GM18498 (cell line): ENCODE measurements around the gene CPB1.

Experiments
- ATAC-seq: cut with Tn5 transposase; IDR thresholded peaks from one replicate; pipeline ENCODE4 v1.9.1; 2021; ENCODE audit warnings: mild to moderate bottlenecking, moderate library complexity; ENCODE audit not compliant: unreplicated experiment

CPB1 gene

GRCh38 chr3:148829926-148830325 is 2.3 kb downstream of the CPB1 start:
- no peak for ATAC-seq

DNA sequence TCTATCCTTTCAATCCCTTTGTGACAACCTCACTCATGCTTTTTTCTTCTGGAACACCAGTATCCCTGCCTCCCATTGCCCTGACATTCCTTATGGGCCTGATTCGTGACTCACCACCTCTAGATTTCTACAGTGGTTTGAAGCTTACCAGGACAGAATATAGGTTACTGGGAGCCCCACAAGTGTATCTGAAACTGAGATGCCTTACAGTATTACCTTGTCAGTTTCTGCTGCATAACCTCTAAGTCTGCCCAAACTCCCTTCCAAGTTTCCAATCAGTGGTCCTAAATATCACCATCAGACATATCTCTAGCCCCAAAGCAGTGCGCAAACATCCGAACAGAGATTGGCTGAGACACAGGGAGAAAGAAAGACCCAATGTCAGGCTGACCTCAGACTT is 5.6 kb downstream of the CPB1 start:
- ATAC-seq: no peak

DNA sequence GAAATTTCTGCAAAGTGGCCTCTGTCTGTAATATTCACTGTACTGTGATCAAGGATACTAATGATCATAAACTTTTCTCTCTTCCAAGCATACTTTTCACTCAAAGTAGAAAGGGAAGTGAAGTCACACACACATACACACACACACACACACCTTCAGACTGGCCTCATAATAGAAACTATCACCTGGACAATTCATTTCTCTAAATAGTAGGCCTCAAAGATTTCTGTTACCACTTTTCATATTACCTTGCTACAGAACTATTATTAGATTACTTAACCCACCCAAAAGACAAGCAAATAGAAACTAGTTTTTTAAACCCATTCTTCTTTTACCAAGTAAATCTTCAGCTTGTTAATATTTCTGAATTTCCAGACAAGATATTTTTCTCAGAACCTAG is 12.2 kb downstream of the CPB1 start:
- peak; percentile 80 for ATAC-seq

DNA sequence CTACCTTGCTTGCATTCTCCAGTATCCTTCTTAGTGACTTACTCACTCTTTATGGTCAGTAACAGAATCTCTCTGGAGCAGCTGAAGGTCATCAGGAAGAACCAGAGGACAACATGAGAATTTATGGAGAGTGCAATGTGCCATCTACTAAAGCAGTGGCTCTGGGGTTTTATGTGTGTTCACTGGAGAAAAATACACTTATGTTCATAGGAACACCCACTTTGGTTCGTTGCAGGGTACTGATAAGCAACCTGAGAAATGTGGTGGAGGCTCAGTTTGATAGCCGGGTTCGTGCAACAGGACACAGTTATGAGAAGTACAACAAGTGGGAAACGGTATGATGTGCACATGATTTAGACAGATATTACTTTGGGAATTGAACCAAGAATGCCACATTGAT is 12.8 kb downstream of the CPB1 start:
- ATAC-seq: no peak

GRCh38 chr3:148845756-148846395 is 18.3 kb downstream of the CPB1 start:
- ATAC-seq: no peak

DNA sequence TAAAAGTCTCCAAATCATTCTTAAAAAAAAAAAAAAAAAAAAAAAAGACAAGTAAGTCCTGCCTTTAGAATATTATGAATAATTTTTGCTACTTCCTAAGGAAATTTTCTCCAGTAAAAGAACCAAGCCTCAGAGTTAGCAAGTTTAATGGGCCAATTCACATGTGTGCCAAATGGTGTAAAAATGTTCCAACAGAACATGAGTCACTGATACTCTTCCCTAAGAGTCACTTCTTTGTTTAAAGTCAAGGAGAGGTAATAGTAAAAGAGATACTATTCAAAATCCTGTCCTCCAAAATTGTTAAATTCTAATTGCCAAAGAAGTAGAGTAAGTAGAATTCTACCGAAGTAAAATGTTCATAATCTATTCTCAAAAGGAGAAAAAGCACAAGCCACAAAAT is 19.7 kb downstream of the CPB1 start:
- ATAC-seq: no peak

- no peak for ATAC-seq
Measured at GRCh38 chr3:148848410-148848809, 20.8 kb downstream of the CPB1 start.

DNA sequence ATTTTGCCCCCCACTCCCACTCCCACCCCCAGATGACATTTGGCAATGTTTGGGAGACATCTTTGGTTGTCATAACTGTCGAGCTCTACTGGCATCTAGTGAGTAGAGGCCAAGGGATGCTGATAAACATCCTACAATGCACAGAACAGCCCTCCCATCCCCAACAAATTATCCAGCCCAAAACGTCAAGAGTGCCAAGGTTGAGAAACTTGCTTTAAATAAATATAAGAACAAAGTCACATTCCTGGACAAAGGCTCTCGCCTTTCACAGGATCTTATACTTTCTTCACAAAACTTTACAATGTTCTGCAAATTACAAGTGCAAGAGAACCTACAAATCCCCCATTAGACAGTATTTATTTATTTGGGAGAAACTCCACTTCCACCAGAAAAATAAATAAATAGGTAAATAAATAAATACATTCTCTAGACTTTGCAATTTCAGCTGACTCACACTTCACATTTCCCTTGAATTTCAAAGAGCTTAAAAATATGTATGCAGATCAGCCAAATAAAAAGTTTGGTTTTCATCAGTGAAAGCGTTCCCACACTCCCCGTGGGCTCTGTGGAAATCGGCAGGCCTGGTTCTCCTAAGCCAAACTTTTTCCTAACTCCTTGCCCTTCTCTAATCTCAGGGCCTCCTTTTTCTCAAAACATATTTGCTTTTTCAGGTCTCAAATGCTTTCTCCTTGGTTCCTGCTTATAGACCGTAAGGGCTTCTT is 24.8 kb downstream of the CPB1 start:
- ATAC-seq: no peak

- ATAC-seq: no peak
Measured at GRCh38 chr3:148853076-148853475, 25.5 kb downstream of the CPB1 start.

- no peak for ATAC-seq
Measured at GRCh38 chr3:148854061-148854460, 26.4 kb downstream of the CPB1 start.

DNA sequence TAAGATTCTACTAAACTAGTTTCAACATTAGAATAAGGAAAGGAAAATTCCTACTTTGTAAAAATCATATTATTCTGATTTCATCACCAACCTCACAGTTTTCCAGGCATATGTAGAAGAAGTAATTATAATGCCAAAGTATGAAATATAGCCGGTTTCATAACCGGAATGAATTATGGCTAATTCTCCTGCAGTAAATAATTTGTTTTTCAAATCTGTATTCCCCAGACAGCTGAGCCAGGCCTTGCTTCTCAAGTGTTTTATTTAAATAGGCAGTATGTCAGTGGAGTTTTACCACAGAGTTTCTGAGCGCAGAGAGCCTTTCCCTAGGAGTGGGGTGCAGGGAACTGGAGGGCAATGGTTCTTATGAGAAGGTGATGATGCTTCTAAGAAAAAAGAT is 28.8 kb downstream of the CPB1 start:
- no peak for ATAC-seq

DNA sequence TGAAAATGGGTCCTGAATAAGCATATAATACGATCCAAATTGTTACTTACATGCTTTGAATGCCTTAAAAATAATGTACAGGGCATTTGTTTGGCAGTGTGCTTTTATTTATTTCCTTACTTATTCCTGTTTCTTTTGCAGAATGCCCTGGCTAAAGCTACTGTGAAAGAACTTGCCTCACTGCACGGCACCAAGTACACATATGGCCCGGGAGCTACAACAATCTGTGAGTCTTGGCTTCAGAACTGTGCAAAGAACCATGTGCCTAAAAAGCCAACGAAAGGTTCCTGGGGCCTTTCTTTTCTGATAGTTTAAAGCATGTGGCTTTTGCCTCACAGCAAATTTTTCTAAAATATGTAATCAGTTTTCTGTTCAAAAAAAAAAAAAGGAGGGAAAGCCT is 29.7 kb downstream of the CPB1 start:
- no peak for ATAC-seq

DNA sequence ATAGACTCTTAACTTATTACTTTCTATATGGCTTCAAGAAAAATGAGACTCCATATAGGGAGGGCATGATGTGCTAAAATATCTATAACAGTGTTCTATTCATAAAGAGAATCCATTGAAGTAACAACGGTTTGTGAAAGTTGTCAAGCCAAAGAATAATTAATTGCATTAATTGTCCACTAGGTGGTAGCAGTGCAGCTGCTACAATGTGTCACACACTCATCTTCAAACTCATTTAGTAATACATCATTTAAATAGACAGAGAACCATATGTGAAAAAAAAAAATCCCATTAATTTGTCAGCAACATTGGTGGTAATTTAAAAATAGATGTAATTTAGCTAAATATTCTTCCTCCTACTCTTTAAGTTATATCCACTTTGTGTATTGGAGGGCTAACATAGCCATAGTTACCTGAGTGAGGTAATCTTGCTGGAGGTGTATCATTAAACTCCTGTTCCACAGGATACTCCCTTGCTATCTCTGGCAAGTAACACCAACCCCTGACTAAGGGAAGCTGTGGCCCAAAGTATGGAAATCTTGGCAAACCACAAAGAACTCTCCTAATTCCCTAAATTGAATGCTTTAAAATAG is 33.8 kb downstream of the CPB1 start:
- ATAC-seq: peak; percentile 77

DNA sequence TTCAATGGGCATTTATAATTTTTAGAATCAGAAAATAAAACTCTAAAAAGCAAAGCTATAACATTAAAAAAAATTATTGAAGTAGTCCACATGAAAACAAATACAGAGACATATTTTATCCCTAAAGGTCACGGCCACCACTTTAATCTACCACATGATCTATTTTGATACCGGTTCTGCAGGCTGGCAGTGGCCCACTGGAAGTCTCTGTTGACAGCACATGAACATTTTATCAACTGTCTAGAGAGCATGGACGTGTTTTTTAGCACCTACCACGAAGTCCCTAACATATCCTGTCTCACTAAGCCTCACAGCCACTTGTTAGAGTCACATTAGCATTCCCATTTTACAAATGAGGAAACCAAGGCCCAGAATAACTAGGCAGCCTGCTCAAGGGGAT is 35.7 kb downstream of the CPB1 start:
- ATAC-seq: no peak

DNA sequence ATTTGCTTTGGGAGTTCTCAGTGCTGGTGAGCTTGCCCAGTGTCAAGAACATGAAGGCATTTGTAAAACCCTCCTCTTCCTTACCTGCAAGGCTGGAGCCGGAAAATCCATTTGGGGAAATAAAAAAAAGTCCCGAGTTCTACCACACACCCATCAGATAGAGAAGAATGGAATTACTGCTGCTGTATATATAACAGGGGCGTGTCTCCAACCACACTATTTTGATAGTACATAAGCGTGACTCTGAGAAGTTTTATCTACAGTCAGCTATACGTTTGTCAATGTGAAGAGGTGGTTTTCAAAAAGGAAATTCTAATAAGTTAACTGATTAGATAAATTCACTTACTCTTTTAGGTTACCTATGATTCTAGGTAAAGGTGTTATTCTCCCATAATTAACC is 36.2 kb downstream of the CPB1 start:
- no peak for ATAC-seq

DNA sequence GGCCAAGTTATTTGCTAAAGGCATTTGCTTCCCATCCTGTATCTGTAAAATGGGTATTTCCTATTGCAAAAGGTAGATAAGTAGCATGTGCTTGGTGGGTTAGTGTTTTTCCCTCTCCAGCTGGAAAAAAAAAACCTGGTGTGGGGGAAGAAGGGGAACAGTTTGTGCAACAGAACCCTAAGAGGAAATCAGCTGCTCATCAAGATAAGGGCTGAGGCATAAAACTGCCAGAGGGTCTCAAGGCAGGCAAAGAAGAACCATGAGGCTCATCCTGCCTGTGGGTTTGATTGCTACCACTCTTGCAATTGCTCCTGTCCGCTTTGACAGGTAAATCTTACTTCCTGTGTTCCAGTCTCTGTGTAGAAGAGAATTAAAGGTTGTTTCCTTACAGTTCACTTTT is 37.4 kb downstream of the CPB1 start, which contains the start of gene CPA3:
CPA3 (plus strand) TSS at position 248 of the 400 bp plus-strand sequence; CDS start at position 260, 12 bp downstream.
- no peak for ATAC-seq

- ATAC-seq: no peak
Measured at GRCh38 chr3:148866261-148866660, 38.6 kb downstream of the CPB1 start.

DNA sequence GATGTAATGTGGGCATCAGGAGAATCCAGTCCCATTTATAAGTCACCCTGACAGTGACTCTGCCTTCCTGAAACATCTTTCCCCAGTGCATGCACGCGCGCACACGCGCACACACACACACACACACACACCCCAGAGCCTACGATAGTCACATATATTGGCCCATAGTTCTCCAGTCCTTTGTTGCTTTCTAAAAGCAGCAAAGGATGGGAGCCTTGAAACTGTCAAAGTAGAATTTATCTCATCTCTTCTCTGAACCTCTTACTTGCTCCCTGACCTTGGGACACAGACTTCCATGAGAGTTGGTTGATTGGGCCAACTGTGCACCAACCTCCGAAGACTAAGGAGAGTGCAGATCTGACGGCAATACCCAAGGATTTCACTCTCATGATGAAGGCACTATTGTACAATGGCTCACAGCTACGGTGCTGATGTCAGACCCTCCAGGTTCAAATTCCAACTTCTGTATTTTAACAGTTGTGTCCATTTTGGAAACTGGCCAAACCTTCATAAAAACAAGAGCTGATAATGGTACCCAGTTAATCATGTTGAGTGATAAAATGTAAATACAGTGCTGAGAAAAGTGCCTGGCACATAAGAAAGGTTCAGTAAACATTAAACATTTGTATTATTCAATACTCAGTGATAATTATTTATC is 45.8 kb downstream of the CPB1 start:
- ATAC-seq: no peak

DNA sequence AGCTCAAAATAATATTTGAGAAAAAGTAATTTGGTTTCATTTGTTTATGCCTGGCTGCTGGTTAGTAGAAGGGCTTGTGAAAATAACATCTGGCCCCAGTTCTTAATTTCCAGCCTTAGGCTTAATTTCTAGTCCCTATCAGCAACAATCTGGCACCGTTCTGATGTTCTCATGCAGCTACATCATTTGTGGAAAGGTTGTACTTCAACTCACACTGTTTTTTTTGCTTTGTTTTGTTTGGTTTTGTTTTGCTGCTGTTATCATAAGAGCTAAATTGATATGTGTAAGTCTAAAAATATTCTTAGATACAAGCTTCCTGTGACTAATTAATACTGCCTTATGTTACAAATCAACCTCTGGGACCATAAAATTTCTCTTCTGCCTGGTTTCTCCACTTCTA is 46.4 kb downstream of the CPB1 start:
- ATAC-seq: no peak

- ATAC-seq: no peak
Measured at GRCh38 chr3:148878095-148878494, 50.5 kb downstream of the CPB1 start.

DNA sequence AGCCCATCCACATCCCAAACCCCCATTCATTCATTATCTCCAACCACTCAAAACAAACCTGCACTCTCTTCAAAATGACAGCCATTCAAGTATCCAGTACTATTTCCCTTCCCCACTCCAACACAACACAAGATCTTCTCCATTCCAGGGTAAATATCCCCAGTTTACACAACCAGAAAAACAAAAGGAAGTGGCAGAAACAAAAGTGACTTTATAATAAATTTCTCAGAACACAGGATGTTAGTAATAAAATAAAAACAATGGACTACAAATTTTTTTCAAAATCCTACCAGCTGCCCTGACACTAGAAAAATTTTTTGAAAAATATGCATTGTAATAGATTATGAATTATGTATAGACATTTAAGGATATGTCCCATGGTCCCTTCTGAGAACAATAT is 51.6 kb downstream of the CPB1 start:
- ATAC-seq: no peak

- no peak for ATAC-seq
Measured at GRCh38 chr3:148880681-148881080, 53.1 kb downstream of the CPB1 start.
